GM19238 (cell line): Measurements from ENCODE around the gene KRT86.
"Not testable (repeated sequence)": the region's sequence is repeated elsewhere in the genome, so short reads cannot be mapped to it uniquely, and the experiment has no call there.

Experiments used
- DNase-seq: peaks from one replicate; pipeline ENCODE4 v3.0.0; 2011; ENCODE audit warnings: low spot score; ENCODE audit not compliant: insufficient read length

KRT86 gene

GRCh38 chr12:52334185-52334584, 59.7 kb downstream of the KRT86 start:
- DNase-seq = no peak

- DNase-seq = no peak
These were observed 61.3 kb downstream of the KRT86 start for GRCh38 chr12:52335598-52336262.

DNA sequence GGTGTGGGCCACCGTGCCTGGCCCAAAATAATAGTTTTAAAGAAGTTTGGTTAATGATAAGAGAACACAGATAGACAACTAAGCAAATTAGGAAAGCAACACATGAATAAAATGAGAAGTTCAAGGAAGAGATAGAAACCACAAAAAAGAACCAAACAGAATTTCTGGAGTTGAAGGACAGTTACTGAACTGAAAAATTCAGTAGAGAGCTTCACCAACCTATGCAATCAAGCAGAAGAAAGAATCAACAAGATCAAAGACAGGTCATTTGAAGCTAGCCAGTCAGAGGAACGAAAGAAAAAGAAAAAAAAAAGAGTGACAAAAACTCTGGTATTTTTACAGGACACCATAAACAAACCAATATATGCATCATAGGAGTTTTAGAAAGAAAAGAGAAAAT, 62.2 kb downstream of the KRT86 start:
- DNase-seq = no peak

DNA sequence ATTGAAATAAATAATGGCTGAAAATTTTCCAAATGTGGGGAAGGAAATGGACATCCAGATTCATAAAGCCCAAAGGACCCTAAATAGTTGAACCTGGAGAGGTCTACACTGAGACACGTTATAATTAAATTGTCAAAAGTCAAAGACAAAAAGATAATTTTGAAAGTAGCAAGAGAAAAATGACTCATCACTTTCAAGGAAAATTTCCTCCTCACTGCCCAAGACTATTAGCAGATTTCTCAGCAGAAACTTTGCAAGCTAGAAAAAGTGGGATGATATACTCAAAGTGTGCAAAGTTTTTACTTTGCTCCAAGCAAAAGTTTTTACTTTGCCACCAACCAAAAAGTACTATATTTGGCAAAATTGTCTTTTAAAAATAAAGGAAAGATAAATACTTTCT, 62.6 kb downstream of the KRT86 start:
- no peak for DNase-seq

- DNase-seq = no peak
These were observed 64.0 kb downstream of the KRT86 start for GRCh38 chr12:52338241-52338960.

- no peak for DNase-seq
These were observed 66.7 kb downstream of the KRT86 start for GRCh38 chr12:52341066-52341580.

DNA sequence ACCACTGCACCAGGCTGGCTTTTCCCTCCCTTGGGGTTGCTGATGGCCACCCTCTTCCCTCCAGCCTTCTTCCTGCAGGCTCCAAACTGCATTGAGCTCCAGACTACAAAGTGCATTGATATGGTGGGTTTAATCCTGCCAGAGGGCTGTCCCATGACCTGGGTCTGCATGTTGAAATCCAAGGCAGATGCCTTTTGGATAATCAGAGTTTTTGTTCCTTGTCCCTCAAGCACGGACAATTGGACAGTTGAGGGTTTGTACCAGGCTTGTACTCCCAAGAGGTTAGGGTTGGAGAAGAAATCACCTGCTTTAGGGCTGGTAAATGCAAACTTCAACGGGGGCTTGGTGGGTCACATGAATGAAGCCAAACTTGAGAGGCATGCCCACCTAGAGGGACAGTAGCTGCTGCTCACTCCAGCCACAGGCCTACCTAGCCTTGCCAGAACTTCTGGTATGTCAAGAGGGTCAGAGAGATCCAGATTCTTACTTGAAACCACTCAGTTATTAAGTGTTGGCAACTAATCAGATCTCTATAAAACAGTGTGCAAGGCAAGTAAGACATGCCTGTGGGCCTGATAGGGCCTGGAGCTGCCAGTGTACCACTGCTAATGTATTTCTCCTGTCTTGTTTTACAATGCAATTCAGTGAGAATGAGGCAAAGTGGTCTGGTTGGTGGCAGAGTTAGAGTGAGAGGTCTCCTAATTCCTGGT, 68.5 kb downstream of the KRT86 start:
- DNase-seq = no peak

GRCh38 chr12:52343550-52343949, 69.1 kb downstream of the KRT86 start:
- no peak for DNase-seq

DNA sequence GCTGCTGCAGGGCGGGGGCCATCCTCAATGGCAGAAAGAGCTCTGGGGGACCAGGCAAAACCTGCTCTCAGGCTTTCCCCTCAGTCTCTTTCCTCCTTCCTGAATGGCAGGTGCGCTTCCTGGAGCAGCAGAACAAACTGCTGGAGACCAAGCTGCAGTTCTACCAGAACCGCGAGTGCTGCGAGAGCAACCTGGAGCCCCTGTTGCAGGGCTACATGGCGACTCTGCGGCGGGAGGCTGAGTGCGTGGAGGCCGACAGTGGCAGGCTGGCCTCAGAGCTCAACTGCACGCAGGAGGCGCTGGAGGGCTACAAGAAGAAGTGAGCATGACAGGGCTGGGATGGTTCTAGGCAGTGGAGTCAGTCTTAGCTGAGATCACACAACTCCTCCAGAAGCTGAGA, 69.7 kb downstream of the KRT86 start:
- DNase-seq = no peak

DNA sequence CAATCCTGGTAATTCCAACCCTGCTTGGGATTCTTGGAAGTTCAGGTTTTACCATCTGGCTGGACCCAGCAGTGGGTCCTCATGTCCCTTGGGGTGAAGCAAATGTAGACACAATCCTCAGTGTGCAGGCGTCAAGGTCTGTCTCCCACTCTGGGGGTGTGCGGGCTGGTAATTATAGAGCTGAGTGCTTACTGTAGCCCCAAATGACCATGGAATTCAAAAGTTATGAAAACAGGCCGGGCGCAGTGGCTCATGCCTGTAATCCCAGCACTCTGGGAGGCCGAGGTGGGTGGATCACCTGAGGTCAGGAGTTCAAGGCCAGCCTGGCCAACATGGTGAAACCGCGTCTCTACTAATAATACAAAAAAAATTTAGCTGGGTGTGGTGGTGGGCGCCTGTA, 70.6 kb downstream of the KRT86 start:
- not testable (repeated sequence) for DNase-seq

DNA sequence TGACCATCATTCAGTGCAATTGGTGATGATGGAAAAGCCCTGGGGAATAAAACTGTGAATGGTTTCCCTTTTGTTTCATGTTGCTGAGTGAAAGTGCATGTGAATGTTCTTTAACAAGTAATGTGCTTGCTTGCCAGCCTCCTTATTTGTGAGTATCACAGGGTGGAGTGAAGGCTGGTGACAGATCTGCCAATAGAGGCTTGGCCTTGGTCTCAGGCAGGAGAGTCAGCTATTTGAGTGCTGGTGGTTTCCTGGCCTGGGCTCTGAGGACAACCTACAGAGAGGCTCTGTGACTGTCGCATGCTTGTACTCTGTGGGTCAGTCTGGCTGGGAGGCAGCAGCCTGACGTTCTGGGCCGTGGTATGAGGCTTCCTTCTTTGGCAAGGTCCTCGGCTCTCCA, 72.1 kb downstream of the KRT86 start:
- no peak for DNase-seq

DNA sequence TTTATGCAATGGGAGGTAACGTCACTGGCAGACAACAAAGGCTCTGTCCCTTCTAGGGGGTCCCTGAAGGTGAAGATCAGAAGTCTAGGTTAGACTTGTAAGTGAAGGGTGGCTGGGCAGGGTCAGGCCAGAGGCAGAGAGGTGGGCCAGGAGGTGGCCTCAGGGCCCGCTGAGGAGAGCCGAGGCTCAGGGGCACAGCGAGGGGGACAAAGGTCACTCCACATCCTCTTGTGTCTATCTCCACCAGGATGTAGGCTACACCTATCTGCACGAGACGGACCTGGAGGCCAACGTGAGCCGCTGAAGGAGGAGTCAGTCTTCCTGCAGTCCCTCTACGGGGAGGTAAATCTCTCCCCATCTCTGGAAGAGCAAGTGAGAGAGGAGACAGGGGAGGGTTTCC, 72.6 kb downstream of the KRT86 start:
- no peak for DNase-seq

- no peak for DNase-seq
These were observed 73.4 kb downstream of the KRT86 start for GRCh38 chr12:52347551-52348510.

GRCh38 chr12:52349196-52349595, 74.8 kb downstream of the KRT86 start:
- DNase-seq = no peak

DNA sequence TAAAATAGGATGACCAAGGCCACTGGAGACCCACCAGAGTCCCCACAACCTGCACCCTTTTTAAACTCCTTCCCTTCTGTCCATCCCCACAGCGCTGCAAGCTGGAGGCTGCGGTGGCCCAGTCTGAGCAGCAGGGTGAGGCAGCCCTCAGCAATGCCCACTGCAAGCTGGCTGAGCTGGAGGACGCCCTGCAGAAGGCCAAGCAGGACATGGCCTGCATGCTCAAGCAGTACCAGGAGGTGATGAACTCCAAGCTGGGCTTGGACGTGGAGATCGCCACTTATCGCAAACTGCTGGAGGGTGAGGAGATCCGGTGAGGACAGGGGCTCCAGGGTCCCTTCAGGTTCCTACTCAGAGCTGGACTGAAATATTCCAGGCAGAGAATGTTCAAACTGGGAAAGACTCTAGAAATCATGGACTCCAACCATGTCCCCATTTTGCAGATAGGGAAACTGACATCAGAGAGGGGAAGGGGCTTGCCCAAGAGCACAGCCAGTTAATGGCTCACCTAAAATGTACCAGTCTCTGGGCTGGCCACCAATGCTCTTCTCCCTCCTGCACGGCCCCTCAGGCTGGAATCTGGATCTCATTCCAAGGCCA, 75.7 kb downstream of the KRT86 start:
- DNase-seq = no peak

- no peak for DNase-seq
These were observed 76.3 kb downstream of the KRT86 start for GRCh38 chr12:52350786-52351185.

GRCh38 chr12:52351196-52352059, 77.0 kb downstream of the KRT86 start:
- DNase-seq = no peak

GRCh38 chr12:52352951-52353350, 78.5 kb downstream of the KRT86 start:
- DNase-seq = no peak

DNA sequence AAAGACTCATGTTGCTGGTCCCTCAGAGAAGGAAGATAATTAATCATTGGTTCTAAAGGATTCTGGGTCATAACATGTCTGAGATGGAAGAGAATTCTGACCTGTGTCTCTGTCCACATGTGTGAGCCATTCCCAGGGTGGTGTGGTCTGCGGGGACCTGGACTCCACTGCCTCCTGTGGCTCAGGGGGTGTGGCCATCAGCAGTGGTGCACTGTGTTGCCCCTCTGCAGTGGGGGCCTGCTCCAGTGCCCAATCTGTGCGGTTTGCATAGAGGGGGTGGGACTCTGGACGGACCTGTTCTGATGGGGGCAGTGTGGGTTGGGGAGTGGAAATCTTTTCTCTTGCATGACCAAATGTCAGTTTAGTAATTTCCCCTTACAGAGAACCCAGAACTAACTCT, 79.3 kb downstream of the KRT86 start:
- no peak for DNase-seq

DNA sequence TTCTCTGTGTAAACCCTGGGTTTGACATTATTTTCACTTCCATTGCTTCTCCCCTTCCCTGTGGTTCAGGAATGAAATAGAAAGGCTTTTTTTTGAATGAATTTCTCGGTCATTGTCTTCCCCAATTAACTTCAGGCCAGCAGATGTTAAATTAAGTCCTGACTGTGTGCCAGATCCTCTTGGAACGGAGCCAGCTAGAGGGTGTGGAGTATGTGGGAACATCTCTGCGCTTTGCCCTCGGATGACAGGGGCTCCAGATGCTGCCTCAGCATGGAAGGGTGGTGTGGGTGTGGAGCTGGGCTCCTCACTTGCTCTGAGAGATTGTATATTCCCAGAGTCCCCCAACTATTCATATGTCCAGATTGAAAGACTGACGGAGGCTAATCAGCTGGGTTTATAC, 79.8 kb downstream of the KRT86 start:
- no peak for DNase-seq
